ENCODE data around the gene RNU6-1.

RNU6-1 gene

DNA sequence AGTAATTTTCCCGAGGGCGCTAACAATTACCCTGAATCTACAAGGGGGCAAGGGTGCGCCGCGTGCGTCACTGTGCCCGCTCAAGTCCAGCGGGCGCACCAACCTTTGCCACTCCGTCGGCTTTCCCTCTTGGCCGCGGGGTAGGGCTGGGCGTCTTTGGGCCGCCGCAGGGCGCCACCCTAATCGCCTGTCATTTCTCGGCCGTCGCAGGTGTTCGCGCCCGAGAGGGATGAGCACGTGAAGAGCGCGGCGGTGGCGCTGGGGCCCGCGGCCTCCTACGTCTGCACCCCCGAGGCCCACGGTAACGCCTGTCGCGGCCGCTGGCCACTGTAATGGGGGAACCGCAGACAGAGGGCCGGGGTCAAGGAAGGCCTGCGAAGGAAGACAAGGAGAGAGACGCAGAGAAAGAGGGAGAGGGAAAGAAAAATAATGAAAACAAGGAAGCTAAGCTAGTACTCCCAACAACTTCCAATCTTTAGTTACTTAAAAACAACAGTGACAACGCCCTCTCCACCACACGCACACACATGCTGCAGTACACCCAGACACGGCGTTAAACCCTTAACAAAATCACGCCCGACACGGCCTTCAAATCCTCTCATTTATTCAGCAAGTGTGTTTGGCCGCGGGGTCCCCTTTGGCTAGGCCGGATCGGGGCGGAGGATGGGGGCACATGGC, 10.7 kb downstream of the RNU6-1 start:
- H3K4me2 ChIP-seq (ENCODE audit: low read length): no peak overlapping the region

DNA sequence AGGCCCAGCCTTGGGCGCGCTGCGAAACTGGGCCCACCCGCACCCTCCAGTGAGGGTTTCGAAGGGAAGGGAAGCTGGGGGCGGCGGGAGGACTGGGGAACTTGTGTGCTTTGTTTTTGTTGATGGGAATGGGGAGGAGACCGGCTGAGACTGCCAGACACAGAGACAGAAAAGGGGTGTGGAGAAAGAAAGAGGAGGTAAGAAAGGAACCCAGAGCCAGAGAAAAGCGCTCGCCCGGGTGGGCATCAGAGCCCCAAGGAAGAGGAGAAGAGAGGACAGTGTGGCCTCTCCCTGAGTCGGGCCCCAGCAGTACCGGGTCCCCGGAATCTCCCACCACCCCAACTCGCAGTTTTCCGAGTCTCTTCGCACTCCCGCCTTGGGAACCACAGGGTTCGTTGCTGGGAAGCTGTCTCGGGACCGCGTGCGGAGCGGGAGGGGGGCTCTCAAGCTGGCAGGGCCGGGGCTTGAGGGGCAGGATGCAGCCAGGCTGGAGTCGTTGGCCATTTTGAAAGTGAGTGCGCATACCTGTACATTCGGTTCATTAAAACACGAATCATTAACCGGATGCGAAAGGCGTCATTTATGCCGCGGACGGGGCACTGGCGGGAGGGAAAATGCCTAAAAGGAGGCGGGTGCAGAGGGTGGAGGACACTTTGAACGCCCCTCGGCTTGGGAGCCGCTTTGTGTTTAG, 11.4 kb downstream of the RNU6-1 start:
- peaks cover 25% of the 10 kb centered on the region for H3K4me1 ChIP-seq (ENCODE audit: insufficient read depth, low read length, severe bottlenecking)
- no peak overlapping the region for H3K9ac ChIP-seq (ENCODE audit: low read length)
- no peak overlapping the region for H3K27ac ChIP-seq (ENCODE audit: low read depth, low read length, poor library complexity, severe bottlenecking)
- no peaks in the 10 kb centered on the region for H3K9me3 ChIP-seq (ENCODE audit: low read length)
- H4K20me1 ChIP-seq (ENCODE audit: insufficient read depth, low read length): no peaks in the 10 kb centered on the region
- 0 out of 2 replicates have a peak, but pooled peaks cover 3% of the 10 kb centered on the region for H3K79me2 ChIP-seq (ENCODE audit: insufficient read depth, low read length)
- no peaks in the 10 kb centered on the region for H3F3A ChIP-seq (ENCODE audit: insufficient read depth, low read length)
- no peak for TF ChIP-seq EZH2 (IDR thresholded peaks at IDR 0.05; ENCODE audit: borderline replicate concordance, low read length)
- TF ChIP-seq, protein P1, sequence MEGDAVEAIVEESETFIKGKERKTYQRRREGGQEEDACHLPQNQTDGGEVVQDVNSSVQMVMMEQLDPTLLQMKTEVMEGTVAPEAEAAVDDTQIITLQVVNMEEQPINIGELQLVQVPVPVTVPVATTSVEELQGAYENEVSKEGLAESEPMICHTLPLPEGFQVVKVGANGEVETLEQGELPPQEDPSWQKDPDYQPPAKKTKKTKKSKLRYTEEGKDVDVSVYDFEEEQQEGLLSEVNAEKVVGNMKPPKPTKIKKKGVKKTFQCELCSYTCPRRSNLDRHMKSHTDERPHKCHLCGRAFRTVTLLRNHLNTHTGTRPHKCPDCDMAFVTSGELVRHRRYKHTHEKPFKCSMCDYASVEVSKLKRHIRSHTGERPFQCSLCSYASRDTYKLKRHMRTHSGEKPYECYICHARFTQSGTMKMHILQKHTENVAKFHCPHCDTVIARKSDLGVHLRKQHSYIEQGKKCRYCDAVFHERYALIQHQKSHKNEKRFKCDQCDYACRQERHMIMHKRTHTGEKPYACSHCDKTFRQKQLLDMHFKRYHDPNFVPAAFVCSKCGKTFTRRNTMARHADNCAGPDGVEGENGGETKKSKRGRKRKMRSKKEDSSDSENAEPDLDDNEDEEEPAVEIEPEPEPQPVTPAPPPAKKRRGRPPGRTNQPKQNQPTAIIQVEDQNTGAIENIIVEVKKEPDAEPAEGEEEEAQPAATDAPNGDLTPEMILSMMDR (IDR thresholded peaks at IDR 0.05; ENCODE audit: low read length): no peak
- H2AFZ ChIP-seq (ENCODE audit: low read length): no peak overlapping the region
- no peaks in the 10 kb centered on the region for H3K9me2 ChIP-seq (ENCODE audit: low read depth, low read length)
- no peak overlapping the region for H3K4me3 ChIP-seq (ENCODE audit: low read depth, low read length, poor library complexity, severe bottlenecking)
- no peaks in the 10 kb centered on the region for H3K27me3 ChIP-seq (ENCODE audit: insufficient read depth, low read length)
- H3K4me2 ChIP-seq (ENCODE audit: low read length): no peak overlapping the region
- peaks cover 53% of the 10 kb centered on the region for H3K36me3 ChIP-seq (ENCODE audit: insufficient read depth, low read length)

More for the DNA sequence above, 10.7 kb downstream of the RNU6-1 start:
- Histone ChIP-seq H2AFZ (ENCODE audit: low read length) (no peak overlapping the region), H3K36me3 (ENCODE audit: insufficient read depth, low read length) (peaks cover 53% of the 10 kb centered on the region), H3K4me1 (ENCODE audit: insufficient read depth, low read length, severe bottlenecking) (peaks cover 32% of the 10 kb centered on the region), H3K4me3 (ENCODE audit: low read depth, low read length, poor library complexity, severe bottlenecking) (no peak overlapping the region), H3K9ac (ENCODE audit: low read length) (no peak overlapping the region), H3K9me2 (ENCODE audit: low read depth, low read length) (no peaks in the 10 kb centered on the region), H4K20me1 (ENCODE audit: insufficient read depth, low read length) (no peaks in the 10 kb centered on the region), H3F3A (ENCODE audit: insufficient read depth, low read length) (no peaks in the 10 kb centered on the region), H3K79me2 (ENCODE audit: insufficient read depth, low read length) (0 out of 2 replicates have a peak, but pooled peaks cover 3% of the 10 kb centered on the region), H3K27me3 (ENCODE audit: insufficient read depth, low read length) (no peaks in the 10 kb centered on the region), H3K27ac (ENCODE audit: low read depth, low read length, poor library complexity, severe bottlenecking) (no peak overlapping the region), H3K9me3 (ENCODE audit: low read length) (no peaks in the 10 kb centered on the region)
- TF ChIP-seq, protein P1 (IDR thresholded peaks at IDR 0.05; ENCODE audit: low read length): no peak
- TF ChIP-seq EZH2 (IDR thresholded peaks at IDR 0.05; ENCODE audit: borderline replicate concordance, low read length): no peak

DNA sequence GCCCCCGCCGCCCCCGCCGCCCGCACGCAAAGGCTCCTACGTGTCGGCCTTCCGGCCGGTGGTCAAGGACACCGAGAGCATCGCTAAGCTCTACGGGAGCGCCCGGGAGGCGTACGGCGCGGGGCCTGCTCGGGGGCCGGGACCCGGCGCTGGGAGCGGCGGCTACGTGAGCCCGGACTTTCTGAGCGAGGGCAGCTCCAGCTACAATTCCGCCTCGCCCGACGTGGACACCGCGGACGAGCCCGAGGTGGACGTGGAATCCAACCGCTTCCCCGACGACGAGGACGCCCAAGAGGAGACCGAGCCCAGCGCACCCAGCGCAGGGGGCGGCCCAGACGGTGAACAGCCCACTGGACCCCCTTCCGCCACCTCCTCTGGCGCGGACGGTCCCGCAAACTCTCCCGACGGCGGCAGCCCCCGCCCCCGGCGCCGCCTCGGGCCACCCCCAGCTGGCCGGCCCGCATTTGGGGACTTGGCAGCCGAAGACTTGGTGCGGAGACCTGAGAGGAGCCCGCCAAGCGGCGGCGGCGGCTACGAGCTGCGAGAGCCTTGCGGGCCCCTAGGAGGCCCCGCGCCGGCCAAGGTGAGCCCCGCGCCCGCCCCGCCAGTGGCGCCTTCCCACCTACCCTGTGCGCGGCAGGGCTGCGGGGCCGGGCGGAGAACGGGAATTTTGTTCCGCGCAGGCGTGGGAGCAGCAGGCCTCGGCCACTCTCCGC, 12.1 kb downstream of the RNU6-1 start:
- 0 out of 2 replicates have a peak, but pooled peaks cover 3% of the 10 kb centered on the region for H3K79me2 ChIP-seq (ENCODE audit: insufficient read depth, low read length)
- H3F3A ChIP-seq (ENCODE audit: insufficient read depth, low read length): no peaks in the 10 kb centered on the region
- H3K36me3 ChIP-seq (ENCODE audit: insufficient read depth, low read length): peaks cover 53% of the 10 kb centered on the region
- H3K9me2 ChIP-seq (ENCODE audit: low read depth, low read length): no peaks in the 10 kb centered on the region
- H3K4me3 ChIP-seq (ENCODE audit: low read depth, low read length, poor library complexity, severe bottlenecking): no peak overlapping the region
- no peak overlapping the region for H2AFZ ChIP-seq (ENCODE audit: low read length)
- no peaks in the 10 kb centered on the region for H3K9me3 ChIP-seq (ENCODE audit: low read length)
- peaks cover 21% of the 10 kb centered on the region for H3K4me1 ChIP-seq (ENCODE audit: insufficient read depth, low read length, severe bottlenecking)
- no peak overlapping the region for H3K9ac ChIP-seq (ENCODE audit: low read length)
- no peaks in the 10 kb centered on the region for H3K27me3 ChIP-seq (ENCODE audit: insufficient read depth, low read length)
- TF ChIP-seq EZH2 (IDR thresholded peaks at IDR 0.05; ENCODE audit: borderline replicate concordance, low read length): no peak
- TF ChIP-seq, protein P1 (IDR thresholded peaks at IDR 0.05; ENCODE audit: low read length): no peak
- no peak overlapping the region for H3K27ac ChIP-seq (ENCODE audit: low read depth, low read length, poor library complexity, severe bottlenecking)
- no peaks in the 10 kb centered on the region for H4K20me1 ChIP-seq (ENCODE audit: insufficient read depth, low read length)
- no peak overlapping the region for H3K4me2 ChIP-seq (ENCODE audit: low read length)

Measured in OCI-LY1 (cell line).